ENCODE data around the gene TRPC4AP.
A peak's percentile ranks its signal among the peaks of the same experiment; 100 is the strongest.

Gene TRPC4AP

GRCh38 chr20:34998331-34998950, 94.2 kb downstream of the TRPC4AP start:
- peaks cover 16 to 94% (median 72%) of the 10 kb centered on the region in 4 experiments for H3K36me3 ChIP-seq (ENCODE audit: control insufficient read depth in 4 of 4, insufficient read depth in 4 of 4, low read length in 3 of 4)
- CTCF ChIA-PET: interaction anchor here (0.6 to 1.1 kb wide), 4 partner anchors 10 to 165 kb away, joined by 3 read pairs; no protein-coding TSS in a partner anchor

GRCh38 chr20:34997774-34998173, 94.8 kb downstream of the TRPC4AP start:
- H3K4me3 ChIP-seq (ENCODE audit: control insufficient read depth in 1 of 7, extremely low read depth in 1 of 7, insufficient read depth in 4 of 7, low read depth in 2 of 7, low read length in 6 of 7): no peak overlapping the region
- H3K9me3 ChIP-seq (ENCODE audit: control extremely low read depth in 1 of 5, control insufficient read depth in 4 of 5, insufficient read depth in 2 of 5, low read depth in 1 of 5, low read length in 4 of 5): no peaks in the 10 kb centered on the region
- ChIA-PET CTCF (no interaction called here), POLR2A (no interaction called here)
- H3K27me3 ChIP-seq (replicated peaks in 2 of 5; ENCODE audit: control insufficient read depth in 4 of 5, insufficient read depth in 5 of 5, low read length in 4 of 5): no peaks in the 10 kb centered on the region
- 96% methylated on average over 2 of the region's 2 CpGs for WGBS (ENCODE audit: insufficient coverage)
- no peak for DNase-seq
- H3K36me3 ChIP-seq (ENCODE audit: control insufficient read depth in 4 of 4, insufficient read depth in 4 of 4, low read length in 3 of 4): peaks cover 16 to 94% (median 67%) of the 10 kb centered on the region in 4 experiments
- H3K4me1 ChIP-seq (ENCODE audit: control extremely low read depth in 1 of 4, control insufficient read depth in 4 of 4, insufficient read depth in 4 of 4, low read length in 3 of 4): no peaks in the 10 kb centered on the region
- H3K27ac ChIP-seq (ENCODE audit: insufficient read depth in 1 of 2, low read depth in 1 of 2, low read length in 2 of 2, poor library complexity in 1 of 2, severe bottlenecking in 2 of 2): no peak overlapping the region

More at GRCh38 chr20:34998331-34998950, 94.2 kb downstream of the TRPC4AP start:
- WGBS (ENCODE audit: insufficient coverage): 97% methylated on average over 26 of the region's 28 CpGs
- POLR2A ChIA-PET: no interaction called here
- Histone ChIP-seq H3K9me3 (ENCODE audit: control extremely low read depth in 1 of 5, control insufficient read depth in 4 of 5, insufficient read depth in 2 of 5, low read depth in 1 of 5, low read length in 4 of 5) (no peaks in the 10 kb centered on the region), H3K27me3 (replicated peaks in 2 of 5; ENCODE audit: control insufficient read depth in 4 of 5, insufficient read depth in 5 of 5, low read length in 4 of 5) (no peaks in the 10 kb centered on the region), H3K4me1 (ENCODE audit: control extremely low read depth in 1 of 4, control insufficient read depth in 4 of 4, insufficient read depth in 4 of 4, low read length in 3 of 4) (no peaks in the 10 kb centered on the region), H3K4me3 (ENCODE audit: control insufficient read depth in 1 of 7, extremely low read depth in 1 of 7, insufficient read depth in 4 of 7, low read depth in 2 of 7, low read length in 6 of 7) (no peak overlapping the region), H3K27ac (ENCODE audit: insufficient read depth in 1 of 2, low read depth in 1 of 2, low read length in 2 of 2, poor library complexity in 1 of 2, severe bottlenecking in 2 of 2) (no peak overlapping the region)
- DNase-seq: no peak

- Histone ChIP-seq H3K36me3 (ENCODE audit: control insufficient read depth in 4 of 4, insufficient read depth in 4 of 4, low read length in 3 of 4) (peaks cover 16 to 87% (median 61%) of the 10 kb centered on the region in 4 experiments), H3K9me3 (ENCODE audit: control extremely low read depth in 1 of 5, control insufficient read depth in 4 of 5, insufficient read depth in 2 of 5, low read depth in 1 of 5, low read length in 4 of 5) (no peaks in the 10 kb centered on the region), H3K4me3 (ENCODE audit: control insufficient read depth in 1 of 7, extremely low read depth in 1 of 7, insufficient read depth in 4 of 7, low read depth in 2 of 7, low read length in 6 of 7) (no peak overlapping the region), H3K27ac (ENCODE audit: insufficient read depth in 1 of 2, low read depth in 1 of 2, low read length in 2 of 2, poor library complexity in 1 of 2, severe bottlenecking in 2 of 2) (no peak overlapping the region), H3K27me3 (replicated peaks in 2 of 5; ENCODE audit: control insufficient read depth in 4 of 5, insufficient read depth in 5 of 5, low read length in 4 of 5) (no peaks in the 10 kb centered on the region), H3K4me1 (ENCODE audit: control extremely low read depth in 1 of 4, control insufficient read depth in 4 of 4, insufficient read depth in 4 of 4, low read length in 3 of 4) (no peaks in the 10 kb centered on the region)
- POLR2A ChIA-PET: interaction anchor here (0.6 kb wide), 1 partner anchor 99 kb away, joined by 3 read pairs; no protein-coding TSS in a partner anchor
- CTCF ChIA-PET: no interaction called here
- peak in 1 of 3 donors; percentile 15 for DNase-seq
- 95% methylated on average over 28 of the region's 39 CpGs for WGBS (ENCODE audit: insufficient coverage)
Observed at GRCh38 chr20:34997131-34997561, 95.5 kb downstream of the TRPC4AP start.

- Histone ChIP-seq H3K27ac (ENCODE audit: insufficient read depth in 1 of 2, low read depth in 1 of 2, low read length in 2 of 2, poor library complexity in 1 of 2, severe bottlenecking in 2 of 2) (no peak overlapping the region), H3K4me3 (ENCODE audit: control insufficient read depth in 1 of 7, extremely low read depth in 1 of 7, insufficient read depth in 4 of 7, low read depth in 2 of 7, low read length in 6 of 7) (no peak overlapping the region), H3K27me3 (replicated peaks in 2 of 5; ENCODE audit: control insufficient read depth in 4 of 5, insufficient read depth in 5 of 5, low read length in 4 of 5) (no peaks in the 10 kb centered on the region), H3K36me3 (ENCODE audit: control insufficient read depth in 4 of 4, insufficient read depth in 4 of 4, low read length in 3 of 4) (peaks cover 14 to 80% (median 55%) of the 10 kb centered on the region in 4 experiments), H3K9me3 (ENCODE audit: control extremely low read depth in 1 of 5, control insufficient read depth in 4 of 5, insufficient read depth in 2 of 5, low read depth in 1 of 5, low read length in 4 of 5) (no peaks in the 10 kb centered on the region), H3K4me1 (ENCODE audit: control extremely low read depth in 1 of 4, control insufficient read depth in 4 of 4, insufficient read depth in 4 of 4, low read length in 3 of 4) (no peaks in the 10 kb centered on the region)
- POLR2A ChIA-PET: interaction anchor here (0.6 kb wide), 1 partner anchor 100 kb away, joined by 3 read pairs; no protein-coding TSS in a partner anchor
- DNase-seq: no peak
- CTCF ChIA-PET: no interaction called here
- WGBS (ENCODE audit: insufficient coverage): 98% methylated on average over 19 of the region's 26 CpGs
Observed at GRCh38 chr20:34996243-34997028, 96.2 kb downstream of the TRPC4AP start.

- Histone ChIP-seq H3K27me3 (replicated peaks in 2 of 5; ENCODE audit: control insufficient read depth in 4 of 5, insufficient read depth in 5 of 5, low read length in 4 of 5) (no peaks in the 10 kb centered on the region), H3K36me3 (ENCODE audit: control insufficient read depth in 4 of 4, insufficient read depth in 4 of 4, low read length in 3 of 4) (peaks cover 8 to 73% (median 49%) of the 10 kb centered on the region in 4 experiments), H3K9me3 (ENCODE audit: control extremely low read depth in 1 of 5, control insufficient read depth in 4 of 5, insufficient read depth in 2 of 5, low read depth in 1 of 5, low read length in 4 of 5) (no peaks in the 10 kb centered on the region), H3K4me3 (ENCODE audit: control insufficient read depth in 1 of 7, extremely low read depth in 1 of 7, insufficient read depth in 4 of 7, low read depth in 2 of 7, low read length in 6 of 7) (no peak overlapping the region), H3K27ac (ENCODE audit: insufficient read depth in 1 of 2, low read depth in 1 of 2, low read length in 2 of 2, poor library complexity in 1 of 2, severe bottlenecking in 2 of 2) (no peak overlapping the region), H3K4me1 (ENCODE audit: control extremely low read depth in 1 of 4, control insufficient read depth in 4 of 4, insufficient read depth in 4 of 4, low read length in 3 of 4) (no peaks in the 10 kb centered on the region)
- ChIA-PET CTCF (interaction anchor here (0.9 kb wide), 1 partner anchor 11 kb away, joined by 3 read pairs; no protein-coding TSS in a partner anchor), POLR2A (no interaction called here)
- WGBS (ENCODE audit: insufficient coverage): 85% methylated on average over 6 of the region's 7 CpGs
- no peak for DNase-seq
Observed at GRCh38 chr20:34995696-34996095, 96.9 kb downstream of the TRPC4AP start.

GRCh38 chr20:34995192-34995591, 97.4 kb downstream of the TRPC4AP start:
- CTCF ChIA-PET: interaction anchor here (0.9 kb wide), 1 partner anchor 10 kb away, joined by 3 read pairs; no protein-coding TSS in a partner anchor
- peaks cover 8 to 68% (median 44%) of the 10 kb centered on the region in 4 experiments for H3K36me3 ChIP-seq (ENCODE audit: control insufficient read depth in 4 of 4, insufficient read depth in 4 of 4, low read length in 3 of 4)
- 99% methylated on average over 14 of the region's 14 CpGs for WGBS (ENCODE audit: insufficient coverage)

More at GRCh38 chr20:34995192-34995591, 97.4 kb downstream of the TRPC4AP start:
- Histone ChIP-seq H3K27ac (ENCODE audit: insufficient read depth in 1 of 2, low read depth in 1 of 2, low read length in 2 of 2, poor library complexity in 1 of 2, severe bottlenecking in 2 of 2) (no peak overlapping the region), H3K4me3 (ENCODE audit: control insufficient read depth in 1 of 7, extremely low read depth in 1 of 7, insufficient read depth in 4 of 7, low read depth in 2 of 7, low read length in 6 of 7) (no peak overlapping the region), H3K9me3 (ENCODE audit: control extremely low read depth in 1 of 5, control insufficient read depth in 4 of 5, insufficient read depth in 2 of 5, low read depth in 1 of 5, low read length in 4 of 5) (no peaks in the 10 kb centered on the region), H3K4me1 (ENCODE audit: control extremely low read depth in 1 of 4, control insufficient read depth in 4 of 4, insufficient read depth in 4 of 4, low read length in 3 of 4) (no peaks in the 10 kb centered on the region), H3K27me3 (replicated peaks in 2 of 5; ENCODE audit: control insufficient read depth in 4 of 5, insufficient read depth in 5 of 5, low read length in 4 of 5) (no peaks in the 10 kb centered on the region)
- no peak for DNase-seq
- POLR2A ChIA-PET: no interaction called here

All from common myeloid progenitor, CD34-positive (primary cell).